NCI-H2171 (cell line): ENCODE results near the gene OTUB2.

ENCODE experiments used
- DNase-seq: peaks from one replicate; lab custom pipeline; 2025; lab: John Stamatoyannopoulos, UW

The OTUB2 gene

GRCh38 chr14:94021416-94022157, 4.6 kb upstream of the OTUB2 start:
- no peak for DNase-seq

GRCh38 chr14:94022532-94023411, 3.4 kb upstream of the OTUB2 start:
- no peak for DNase-seq

- no peak for DNase-seq
These were observed 1.6 kb upstream of the OTUB2 start for GRCh38 chr14:94024549-94024948.

DNA sequence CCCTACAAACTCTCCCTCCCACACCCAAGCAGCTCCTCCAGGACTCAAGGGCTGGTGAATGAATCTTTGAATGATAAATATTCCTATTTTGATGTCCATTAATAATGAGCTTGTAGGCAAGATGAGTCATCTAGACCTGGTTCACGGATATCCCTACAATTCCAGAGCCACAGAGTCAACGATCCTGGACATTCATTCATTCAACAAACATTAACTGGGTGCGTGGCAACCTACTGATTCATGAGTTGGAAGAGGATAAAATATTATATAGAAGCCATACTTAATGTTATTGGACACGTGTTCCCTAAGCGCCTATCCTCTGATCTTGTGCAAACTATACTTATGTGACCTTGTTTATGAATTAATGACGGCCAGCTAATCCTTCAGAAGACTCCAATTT, 420 bp upstream of the OTUB2 start:
- no peak for DNase-seq

DNA sequence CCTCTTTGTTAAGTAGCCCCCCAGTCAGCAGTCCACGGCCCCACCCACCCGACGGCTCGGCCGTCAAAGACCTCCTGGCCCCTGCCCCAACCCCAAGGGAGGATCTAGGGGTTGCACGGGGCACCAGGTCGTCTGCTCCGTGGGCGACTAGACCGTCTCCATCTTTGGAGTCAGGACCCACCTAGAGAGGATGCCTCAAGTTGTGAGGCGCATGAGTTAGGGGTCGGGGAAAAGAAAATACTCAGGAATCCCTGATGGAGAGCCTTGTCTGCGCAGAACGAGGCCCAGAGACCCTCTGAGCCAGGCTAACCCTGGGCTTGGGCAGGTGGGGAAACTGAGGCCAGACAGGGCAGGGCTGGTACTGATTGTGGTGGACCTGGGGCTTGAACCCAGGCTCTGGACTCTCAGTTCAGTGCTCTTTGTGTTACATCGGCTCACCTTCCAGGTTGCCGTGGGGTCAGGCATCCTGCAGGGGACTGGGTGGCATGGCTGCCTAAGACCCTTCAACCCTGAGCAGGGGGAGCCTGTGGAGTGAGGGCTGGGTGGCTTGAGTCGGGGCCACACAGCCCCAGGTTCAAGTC, 839 bp downstream of the OTUB2 start:
- DNase-seq, result no peak

DNA sequence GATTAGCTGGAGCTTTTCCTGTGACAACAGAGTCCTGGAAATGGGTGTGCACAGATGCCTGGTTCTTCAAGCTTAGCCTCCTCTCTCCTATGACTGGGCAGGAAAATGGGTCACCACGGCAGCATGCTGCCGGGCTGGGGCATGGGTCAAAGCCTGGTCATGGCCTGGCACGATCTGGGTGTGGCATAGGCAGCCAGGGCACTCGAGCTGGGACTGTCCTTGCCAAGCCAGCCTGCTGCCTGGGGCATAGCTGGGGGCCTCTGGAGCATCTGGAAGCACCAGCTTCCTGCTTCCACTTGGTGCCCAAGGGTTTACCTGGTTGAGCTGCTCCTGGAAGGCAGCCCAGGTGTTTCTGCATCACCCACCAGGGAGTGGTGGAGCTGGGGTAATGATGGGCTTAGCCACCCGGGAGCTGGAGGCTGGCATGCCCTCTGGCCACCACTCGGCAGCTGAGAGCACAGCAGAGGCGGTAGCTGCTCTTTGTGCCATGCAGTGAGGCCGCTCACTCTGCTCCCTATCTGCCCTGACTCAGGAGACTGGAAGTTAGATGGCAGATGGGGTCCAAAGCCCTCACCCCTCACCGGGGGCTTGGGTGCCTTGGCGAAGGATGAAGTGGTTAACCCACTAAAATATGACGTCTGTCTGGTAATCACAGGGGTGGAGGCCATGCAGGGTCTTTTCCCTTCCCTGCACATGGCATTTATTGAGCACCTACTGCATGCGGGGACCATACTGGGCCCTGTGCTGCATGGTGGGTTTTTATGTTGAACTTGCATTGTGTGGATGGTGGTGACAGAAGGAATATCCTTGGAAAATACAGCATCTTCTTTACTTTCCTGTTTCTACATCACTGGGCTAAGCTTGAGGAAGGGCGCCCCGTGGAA, 1.7 kb downstream of the OTUB2 start:
- no peak for DNase-seq

DNA sequence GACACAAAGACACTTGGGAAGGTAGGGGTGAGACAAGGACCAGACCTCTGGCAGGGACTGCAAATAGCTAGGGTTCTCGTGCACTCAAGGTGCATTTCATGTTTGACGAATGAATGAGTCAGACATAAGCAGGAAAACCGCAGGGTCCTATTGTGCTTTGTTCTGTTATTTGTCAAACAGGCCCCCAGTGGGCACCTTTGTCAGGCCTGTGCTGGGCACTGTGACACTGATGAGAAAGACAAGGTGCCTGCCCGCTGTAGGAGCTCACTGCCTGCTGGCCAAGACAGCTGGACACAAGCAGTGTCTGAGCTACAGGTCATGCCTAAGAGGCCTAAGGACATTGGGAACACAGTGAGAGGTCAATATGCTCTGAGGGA, 2.3 kb downstream of the OTUB2 start:
- no peak for DNase-seq

DNA sequence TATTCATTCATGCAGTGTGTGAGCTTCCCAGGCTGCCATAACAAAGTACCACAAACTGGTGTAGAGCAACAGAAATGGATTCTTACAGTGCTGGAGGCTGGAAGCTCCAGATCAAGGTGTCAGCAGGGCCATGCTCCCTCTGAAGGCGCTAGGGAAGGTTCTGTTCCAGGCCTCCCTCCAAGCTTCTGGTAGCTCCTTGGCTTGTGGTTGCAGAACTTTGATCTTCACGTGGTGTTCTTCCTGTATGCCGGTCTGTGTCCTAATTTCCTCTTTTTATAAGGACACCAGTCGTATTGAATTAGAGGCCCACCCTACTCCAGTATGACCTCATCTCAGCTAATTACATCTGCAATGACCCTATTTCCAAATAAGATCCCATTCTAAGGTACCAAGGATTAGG, 3.1 kb downstream of the OTUB2 start:
- DNase-seq, result no peak

- DNase-seq, result no peak
These were observed 3.6 kb downstream of the OTUB2 start for GRCh38 chr14:94029671-94030203.

DNA sequence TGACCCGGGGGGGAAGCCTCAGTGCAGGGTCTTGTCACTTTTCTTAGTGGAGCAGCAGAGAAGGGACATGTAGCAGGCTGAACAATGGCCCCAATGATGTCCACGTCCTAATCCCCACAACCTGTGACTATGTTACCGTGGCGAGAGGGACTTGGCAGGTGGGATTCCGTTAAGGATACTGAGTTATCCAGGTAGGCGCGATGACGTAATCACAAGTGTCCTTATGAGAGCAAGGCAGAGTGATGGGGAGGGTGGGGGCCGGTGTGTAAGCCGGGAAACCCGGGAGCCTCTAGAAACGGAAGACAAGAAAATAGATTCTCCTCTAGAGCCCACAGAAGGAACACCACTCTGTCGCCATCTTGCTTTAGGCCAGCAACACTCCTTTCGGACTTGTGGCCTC, 4.4 kb downstream of the OTUB2 start:
- no peak for DNase-seq

DNA sequence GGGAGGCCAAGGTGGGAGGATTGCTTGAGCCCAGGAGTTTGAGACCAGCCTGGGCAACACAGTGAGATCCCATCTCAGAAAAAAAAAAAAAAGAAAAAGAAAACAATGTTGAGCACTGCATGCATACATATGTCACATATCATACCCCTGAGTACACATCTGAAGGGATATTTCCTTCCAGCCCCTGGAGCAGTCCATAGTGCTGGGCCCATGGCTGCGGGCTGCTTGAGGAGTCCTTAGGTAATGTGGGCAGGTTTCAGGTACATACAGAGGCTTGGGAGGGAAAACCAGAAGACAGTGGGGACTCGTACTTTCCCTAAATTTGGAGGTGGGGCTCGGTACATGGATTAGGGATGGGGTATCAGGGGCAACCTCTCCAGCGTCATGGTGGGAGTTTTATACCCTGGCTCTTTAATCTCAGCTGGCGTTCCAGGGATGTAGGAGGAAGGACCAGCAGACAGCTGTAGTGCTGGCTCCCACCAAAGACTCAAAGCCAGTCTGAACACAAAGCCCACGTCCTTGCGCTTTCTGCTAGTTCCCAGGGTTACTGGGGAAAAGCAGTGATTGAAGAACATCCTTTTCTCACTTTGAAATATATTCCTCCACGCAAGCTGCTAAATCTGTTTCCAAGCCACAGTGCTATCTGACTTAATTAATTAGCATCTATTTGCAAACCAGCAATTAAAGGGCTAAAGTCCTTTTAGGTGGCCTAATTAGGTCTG, 5.2 kb downstream of the OTUB2 start:
- no peak for DNase-seq

DNA sequence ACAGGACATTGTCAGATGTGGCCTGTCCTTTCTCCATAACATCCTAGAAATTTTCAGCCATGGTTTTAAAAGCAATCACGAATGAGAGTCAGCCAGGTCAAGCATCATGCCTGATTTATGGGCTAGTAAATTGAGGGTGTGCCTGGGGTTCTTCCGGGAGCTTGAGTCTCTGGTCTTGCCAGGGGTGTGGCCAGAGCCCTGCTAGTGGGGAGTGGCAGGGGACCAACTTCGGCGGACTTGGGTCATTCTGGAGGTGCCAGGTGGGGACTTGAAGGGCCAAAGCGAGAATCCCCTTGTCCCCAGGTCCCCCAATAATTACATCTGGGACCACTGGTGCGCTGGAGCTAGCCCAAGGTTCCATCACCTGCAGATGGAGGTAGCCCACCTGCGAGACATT, 5.7 kb downstream of the OTUB2 start:
- DNase-seq, result no peak

GRCh38 chr14:94034886-94035285, 8.7 kb downstream of the OTUB2 start:
- no peak for DNase-seq

GRCh38 chr14:94036313-94037167, 10.4 kb downstream of the OTUB2 start:
- DNase-seq, result no peak

DNA sequence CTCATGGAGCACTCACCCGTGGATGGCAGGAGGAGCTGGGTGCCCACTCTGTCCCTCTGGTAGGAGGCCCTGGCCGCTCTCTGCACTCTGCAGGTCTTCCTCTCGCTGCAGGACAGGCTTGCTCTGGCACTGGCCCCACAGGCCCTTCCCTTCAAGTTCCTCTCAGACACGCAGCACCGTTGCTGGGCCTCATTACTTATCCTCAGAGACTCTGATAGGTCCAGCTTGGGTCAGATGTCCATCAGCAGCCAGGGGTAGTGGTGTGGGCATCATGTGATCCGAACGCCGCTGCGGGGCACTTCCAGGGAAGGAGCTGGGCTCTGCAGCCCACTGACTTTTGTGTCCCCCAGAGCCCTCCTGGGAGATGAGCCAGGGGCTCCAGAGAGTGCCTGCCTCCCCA, 11.8 kb downstream of the OTUB2 start:
- no peak for DNase-seq

DNA sequence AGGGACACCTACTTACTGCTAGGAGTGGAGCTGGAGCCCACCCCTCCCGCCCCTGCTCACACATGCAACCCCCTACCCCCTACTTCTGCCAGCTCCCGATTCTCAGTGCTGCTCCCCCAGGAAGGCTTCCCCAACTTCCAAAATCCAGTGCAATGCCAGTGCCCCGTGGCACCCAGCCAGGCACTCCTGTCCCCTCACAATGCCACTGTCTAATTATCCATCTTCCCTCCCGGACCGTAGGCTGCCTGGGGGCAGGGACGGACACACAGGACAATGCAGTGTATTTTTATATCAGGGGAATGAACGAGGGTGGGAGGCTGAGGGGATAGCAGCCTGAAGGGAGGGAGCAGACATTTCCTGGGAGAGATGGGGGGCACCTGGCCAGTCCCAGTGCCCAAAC, 12.4 kb downstream of the OTUB2 start:
- no peak for DNase-seq

- no peak for DNase-seq
These were observed 12.9 kb downstream of the OTUB2 start for GRCh38 chr14:94038921-94039629.

DNA sequence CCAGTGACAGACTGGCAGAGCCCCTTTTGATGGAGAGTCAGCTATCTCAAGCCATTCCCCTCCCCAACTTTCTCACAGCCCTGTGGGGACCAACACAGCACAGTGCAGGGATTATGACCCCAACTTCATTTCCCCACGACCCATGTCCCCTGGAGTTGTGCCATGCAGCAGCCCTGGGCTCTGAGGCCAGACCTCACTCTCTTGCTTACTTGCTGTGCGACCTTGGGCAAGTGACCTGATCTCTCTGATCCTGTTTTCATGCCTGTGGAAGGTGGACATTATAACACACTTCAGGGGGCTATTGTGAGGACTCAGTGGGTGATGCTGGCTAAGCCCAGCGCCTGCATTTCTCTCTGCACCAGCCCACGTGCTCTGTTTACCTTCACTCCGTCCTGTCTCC, 14.1 kb downstream of the OTUB2 start:
- no peak for DNase-seq

DNA sequence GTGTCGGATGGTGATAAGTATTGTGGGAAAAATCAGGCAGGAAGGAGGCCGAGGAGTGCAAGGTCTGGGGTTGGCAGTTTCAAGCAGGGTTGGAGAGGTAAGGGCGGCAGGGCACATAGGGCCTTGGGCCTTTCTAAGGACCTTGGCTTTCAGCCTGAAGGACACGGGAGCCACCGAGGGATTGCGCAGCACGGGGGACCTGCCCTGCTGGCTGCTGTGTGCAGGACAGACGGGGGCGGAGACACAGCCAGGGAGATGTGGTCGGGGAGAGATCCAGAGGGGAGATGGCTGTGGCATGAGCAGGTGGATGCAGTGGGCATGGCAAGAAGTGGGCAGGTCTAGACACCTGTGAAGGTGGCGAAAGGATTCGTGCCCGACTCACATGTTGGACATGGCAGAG, 14.7 kb downstream of the OTUB2 start:
- DNase-seq, result no peak
